ENCODE data around the gene PLA2G4D.
"Not testable (repeated sequence)": the region's sequence is repeated elsewhere in the genome, so short reads cannot be mapped to it uniquely, and the experiment has no call there.

The PLA2G4D gene

GRCh38 chr15:42121682-42122081 is 27.3 kb upstream of the PLA2G4D start:
- DNase-seq: no peak

- DNase-seq: no peak
These were observed 26.7 kb upstream of the PLA2G4D start for GRCh38 chr15:42121021-42121420.

- DNase-seq: no peak
These were observed 25.9 kb upstream of the PLA2G4D start for GRCh38 chr15:42120285-42120684.

GRCh38 chr15:42119446-42119760 is 25.0 kb upstream of the PLA2G4D start:
- DNase-seq: no peak

GRCh38 chr15:42118650-42119445 is 24.5 kb upstream of the PLA2G4D start:
- no peak for DNase-seq

GRCh38 chr15:42111924-42112323 is 17.6 kb upstream of the PLA2G4D start:
- no peak for DNase-seq

GRCh38 chr15:42110367-42110766 is 16.0 kb upstream of the PLA2G4D start:
- DNase-seq: no peak

GRCh38 chr15:42108806-42109205 is 14.4 kb upstream of the PLA2G4D start:
- DNase-seq: no peak

GRCh38 chr15:42108189-42108588 is 13.8 kb upstream of the PLA2G4D start:
- DNase-seq: no peak

GRCh38 chr15:42107473-42107872 is 13.1 kb upstream of the PLA2G4D start:
- peak; percentile 66 for DNase-seq

GRCh38 chr15:42106288-42106687 is 11.9 kb upstream of the PLA2G4D start:
- no peak for DNase-seq

- DNase-seq: no peak
These were observed 9.9 kb upstream of the PLA2G4D start for GRCh38 chr15:42104095-42104891.

- DNase-seq: no peak
These were observed 8.4 kb upstream of the PLA2G4D start for GRCh38 chr15:42102646-42103235.

- DNase-seq: no peak
These were observed 7.5 kb upstream of the PLA2G4D start for GRCh38 chr15:42101861-42102260.

- no peak for DNase-seq
These were observed 5.8 kb upstream of the PLA2G4D start for GRCh38 chr15:42100021-42100800.

- DNase-seq: no peak
These were observed 2.7 kb upstream of the PLA2G4D start for GRCh38 chr15:42097018-42097417.

- no peak for DNase-seq
These were observed 396 bp downstream of the PLA2G4D start for GRCh38 chr15:42093966-42094365.

- DNase-seq: peak; percentile 29
These were observed 1.7 kb downstream of the PLA2G4D start for GRCh38 chr15:42092398-42093318.

GRCh38 chr15:42091753-42092397 is 2.5 kb downstream of the PLA2G4D start:
- DNase-seq: not testable (repeated sequence)

GRCh38 chr15:42090781-42091180 is 3.6 kb downstream of the PLA2G4D start:
- no peak for DNase-seq

- no peak for DNase-seq
These were observed 4.0 kb downstream of the PLA2G4D start for GRCh38 chr15:42090370-42090769.

Measured in stimulated activated CD4-positive, alpha-beta T cell treated with anti-CD3 and anti-CD28 coated beads, Interleukin-15, amount 100 ng/mL, for 24 hours (primary cell).